ENCODE measurements around the gene SVIL.

GRCh38 chr10:29619241-29619669 lies 15.5 kb downstream of the SVIL start:
- TF ChIP-seq CTCF (IDR thresholded peaks at IDR 0.05) (no peak), POLR2A (IDR thresholded peaks at IDR 0.05) (no peak)

Measured in heart left ventricle (tissue), 13 donors.